Activated CD8-positive, alpha-beta T cell treated with anti-CD3 and anti-CD28 coated beads for 36 hours (primary cell): ENCODE results near the gene SNRK. TPM values are rescaled to one million over a fixed set of nuclear protein-coding genes. Genes with fewer than 3 reads are reported as not detected.

Experiments
- ATAC-seq: fragments of 200-7000 bp; cut with Tn5 transposase; one replicate; pipeline ENCODE4 v1.10.0; 2021; ENCODE audit warnings: mild to moderate bottlenecking, moderate library complexity
- CTCF ChIA-PET: fragments of 350-600 bp; sonication (Branson Sonifier 250); formaldehyde crosslinking; loops from one replicate; lab custom pipeline; 2021; ENCODE audit warnings: antibody characterized with exemption; lab: Charles Lee
- POLR2A ChIA-PET: fragments of 350-600 bp; sonication (Branson Sonifier 250); formaldehyde crosslinking; loops from one replicate; lab custom pipeline; 2021; ENCODE audit warnings: antibody characterized with exemption; lab: Charles Lee
- DNase-seq: peaks from one replicate; pipeline ENCODE4 v3.0.0-alpha.2; 2020
- H3K27ac Mint-ChIP-seq: one replicate; pipeline ENCODE4 v1.8.0; 2021; ENCODE audit warnings: mild to moderate bottlenecking, mixed read lengths
- H3K27me3 Mint-ChIP-seq: one replicate; pipeline ENCODE4 v1.8.0; 2021; ENCODE audit warnings: mixed read lengths
- H3K36me3 Mint-ChIP-seq: one replicate; pipeline ENCODE4 v1.8.0; 2021; ENCODE audit warnings: low read depth, mixed read lengths
- H3K4me1 Mint-ChIP-seq: one replicate; pipeline ENCODE4 v1.8.0; 2021; ENCODE audit warnings: low read depth, mixed read lengths
- H3K4me3 Mint-ChIP-seq: one replicate; pipeline ENCODE4 v1.8.0; 2021; ENCODE audit warnings: mild to moderate bottlenecking, moderate library complexity, mixed read lengths
- H3K9me3 Mint-ChIP-seq: one replicate; pipeline ENCODE4 v1.8.0; 2021; ENCODE audit warnings: mixed read lengths
- intact Hi-C: fragments of 100-400 bp; cut with micrococcal nuclease; formaldehyde crosslinking; loops from one replicate; pipeline ENCODE4 v1.10.0; 2022
- total RNA-seq, 2 experiments: library from RNA; stranded (reverse); gene quantifications; one replicate each; pipeline ENCODE4 v1.2.3, GENCODE V29; 2021
- TF ChIP-seq, protein P1 (sequence below): fragments of 200-600 bp; IDR thresholded peaks from one replicate; pipeline ENCODE4 v1.8.0; 2022; ENCODE audit warnings: antibody characterized with exemption, mild to moderate bottlenecking

Gene SNRK
- total RNA-seq, 2 experiments from 2014 or later = 28.9 to 29.2 TPM

DNA sequence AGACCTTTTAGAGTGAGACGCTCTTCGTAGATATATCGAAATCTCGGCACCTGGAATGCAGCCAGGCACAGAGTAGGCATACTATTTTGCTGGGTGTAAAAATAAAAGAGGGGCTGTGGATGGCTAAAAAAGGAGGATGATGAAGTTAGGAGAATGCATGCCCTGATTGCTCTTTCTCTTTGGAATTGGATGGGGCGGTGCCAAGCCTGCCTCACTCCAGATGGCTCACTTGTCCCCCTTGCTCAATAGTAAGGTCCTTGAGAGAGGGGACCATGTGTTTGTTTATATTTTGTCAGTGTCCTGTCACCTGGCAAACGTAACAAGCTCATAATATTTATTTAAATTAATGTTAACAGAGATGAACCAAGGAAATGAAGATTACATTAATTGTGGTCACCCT is 33.0 kb downstream of the SNRK start:
- POLR2A ChIA-PET = interaction anchor here (1.5 kb wide), 1 partner anchor 22 kb away, joined by 4 read pairs; no protein-coding TSS in a partner anchor

DNA sequence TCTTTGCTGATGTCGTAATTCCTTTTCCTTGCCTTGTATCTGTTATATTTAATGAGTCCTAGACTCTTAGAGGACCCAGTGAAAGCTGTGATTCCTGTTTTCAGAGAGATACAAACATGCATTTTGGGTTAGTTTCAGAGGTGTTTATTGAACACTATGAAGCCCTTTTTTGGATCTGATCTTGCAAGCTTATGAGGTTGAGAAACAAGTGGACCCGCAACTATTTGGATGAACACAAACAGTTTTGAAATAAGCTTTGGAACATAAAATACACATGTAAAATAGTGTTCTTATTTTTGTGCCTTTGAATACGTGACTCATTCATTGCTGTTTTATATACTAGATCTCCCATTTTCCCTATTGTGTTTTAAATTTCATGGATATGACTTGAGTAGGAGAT is 33.5 kb downstream of the SNRK start:
- H3K9me3 Mint-ChIP-seq = no peaks in the 10 kb centered on the region
- ChIA-PET CTCF (interaction anchor here (2.4 kb wide), 1 partner anchor 23 kb away, joined by 10 read pairs; no protein-coding TSS in a partner anchor), POLR2A (interaction anchor here (1.5 kb wide), 1 partner anchor 23 kb away, joined by 4 read pairs; no protein-coding TSS in a partner anchor)
- H3K4me1 Mint-ChIP-seq = peaks cover 92% of the 10 kb centered on the region
- peaks cover 36% of the 10 kb centered on the region for H3K36me3 Mint-ChIP-seq
- TF ChIP-seq, protein P1, sequence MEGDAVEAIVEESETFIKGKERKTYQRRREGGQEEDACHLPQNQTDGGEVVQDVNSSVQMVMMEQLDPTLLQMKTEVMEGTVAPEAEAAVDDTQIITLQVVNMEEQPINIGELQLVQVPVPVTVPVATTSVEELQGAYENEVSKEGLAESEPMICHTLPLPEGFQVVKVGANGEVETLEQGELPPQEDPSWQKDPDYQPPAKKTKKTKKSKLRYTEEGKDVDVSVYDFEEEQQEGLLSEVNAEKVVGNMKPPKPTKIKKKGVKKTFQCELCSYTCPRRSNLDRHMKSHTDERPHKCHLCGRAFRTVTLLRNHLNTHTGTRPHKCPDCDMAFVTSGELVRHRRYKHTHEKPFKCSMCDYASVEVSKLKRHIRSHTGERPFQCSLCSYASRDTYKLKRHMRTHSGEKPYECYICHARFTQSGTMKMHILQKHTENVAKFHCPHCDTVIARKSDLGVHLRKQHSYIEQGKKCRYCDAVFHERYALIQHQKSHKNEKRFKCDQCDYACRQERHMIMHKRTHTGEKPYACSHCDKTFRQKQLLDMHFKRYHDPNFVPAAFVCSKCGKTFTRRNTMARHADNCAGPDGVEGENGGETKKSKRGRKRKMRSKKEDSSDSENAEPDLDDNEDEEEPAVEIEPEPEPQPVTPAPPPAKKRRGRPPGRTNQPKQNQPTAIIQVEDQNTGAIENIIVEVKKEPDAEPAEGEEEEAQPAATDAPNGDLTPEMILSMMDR = no peak
- H3K27ac Mint-ChIP-seq = peak overlapping the region; percentile 58
- no peak for ATAC-seq
- DNase-seq = no peak
- no peaks in the 10 kb centered on the region for H3K27me3 Mint-ChIP-seq
- H3K4me3 Mint-ChIP-seq = no peak overlapping the region
- intact Hi-C loops = no loop called here

More for the DNA sequence above, 33.0 kb downstream of the SNRK start:
- H3K36me3 Mint-ChIP-seq = peaks cover 36% of the 10 kb centered on the region
- H3K27me3 Mint-ChIP-seq = no peaks in the 10 kb centered on the region
- intact Hi-C loops = no loop called here
- TF ChIP-seq, protein P1 = no peak
- H3K27ac Mint-ChIP-seq = peak overlapping the region; percentile 58
- CTCF ChIA-PET = interaction anchor here (0.7 kb wide), 1 partner anchor 8 kb away, joined by 3 read pairs; no protein-coding TSS in a partner anchor
- H3K4me1 Mint-ChIP-seq = peaks cover 90% of the 10 kb centered on the region
- no peak for ATAC-seq
- no peak overlapping the region for H3K4me3 Mint-ChIP-seq
- H3K9me3 Mint-ChIP-seq = no peaks in the 10 kb centered on the region
- no peak for DNase-seq

DNA sequence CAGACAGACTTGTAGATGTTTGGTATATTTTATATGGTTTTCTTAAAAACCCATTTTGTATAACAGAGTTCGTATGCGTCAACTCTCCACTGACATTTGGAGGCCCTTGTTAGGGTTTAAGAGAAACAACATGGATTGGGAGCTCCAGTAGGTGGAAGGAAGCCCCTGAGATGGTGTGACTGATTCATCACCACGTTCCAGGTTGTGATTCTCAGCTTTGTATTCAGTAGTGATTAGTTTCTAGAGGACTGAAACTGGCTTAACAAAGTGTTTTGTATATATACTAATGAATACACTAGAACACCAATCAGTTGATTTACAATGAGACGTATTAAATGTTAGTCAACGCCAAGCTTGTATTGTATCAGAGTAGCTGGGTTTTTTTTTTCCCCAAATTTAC is 33.9 kb downstream of the SNRK start:
- Mint-ChIP-seq H3K9me3 (no peaks in the 10 kb centered on the region), H3K27ac (peak overlapping the region; percentile 58), H3K4me1 (peaks cover 90% of the 10 kb centered on the region), H3K4me3 (no peak overlapping the region), H3K36me3 (peaks cover 37% of the 10 kb centered on the region), H3K27me3 (no peaks in the 10 kb centered on the region)
- POLR2A ChIA-PET = interaction anchor here (1.0 to 1.5 kb wide), 2 partner anchors 17 to 23 kb away, joined by 3 to 4 read pairs; no protein-coding TSS in a partner anchor
- CTCF ChIA-PET = interaction anchor here (0.6 to 2.4 kb wide), 3 partner anchors 13 to 50 kb away, joined by 3 to 10 read pairs (median 4); no protein-coding TSS in a partner anchor
- DNase-seq (no peak), ATAC-seq (peak; percentile 65)
- intact Hi-C loops = no loop called here
- TF ChIP-seq, protein P1 = no peak

DNA sequence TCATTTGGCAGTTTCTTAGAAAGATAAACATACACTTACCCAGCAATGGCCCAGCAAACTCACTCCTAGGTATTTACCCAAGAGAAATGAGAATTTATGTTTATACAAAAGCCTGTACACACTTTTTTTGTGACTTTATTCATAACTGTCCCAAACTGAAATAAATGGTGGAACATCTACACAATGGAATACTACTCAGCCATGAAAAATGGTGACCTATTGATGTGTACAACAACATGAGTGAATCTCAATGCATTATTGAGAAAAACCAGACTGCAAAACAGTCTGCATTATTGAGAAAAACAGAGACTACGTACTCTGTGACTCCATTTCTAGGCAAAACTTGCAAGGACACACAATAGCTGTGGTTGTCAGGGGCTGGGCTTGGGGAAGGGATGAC is 37.2 kb downstream of the SNRK start:
- ChIA-PET POLR2A (interaction anchor here (1.3 to 2.2 kb wide), 3 partner anchors 17 to 32 kb away, joined by 3 to 8 read pairs (median 4); no protein-coding TSS in a partner anchor), CTCF (no interaction called here)
- no peak for ATAC-seq
- H3K27me3 Mint-ChIP-seq = no peaks in the 10 kb centered on the region
- H3K36me3 Mint-ChIP-seq = peaks cover 37% of the 10 kb centered on the region
- no peak overlapping the region for H3K4me3 Mint-ChIP-seq
- TF ChIP-seq, protein P1 = no peak
- DNase-seq = no peak
- H3K27ac Mint-ChIP-seq = peak overlapping the region; percentile 68
- H3K4me1 Mint-ChIP-seq = peaks cover 91% of the 10 kb centered on the region
- intact Hi-C loops = no loop called here
- no peaks in the 10 kb centered on the region for H3K9me3 Mint-ChIP-seq

DNA sequence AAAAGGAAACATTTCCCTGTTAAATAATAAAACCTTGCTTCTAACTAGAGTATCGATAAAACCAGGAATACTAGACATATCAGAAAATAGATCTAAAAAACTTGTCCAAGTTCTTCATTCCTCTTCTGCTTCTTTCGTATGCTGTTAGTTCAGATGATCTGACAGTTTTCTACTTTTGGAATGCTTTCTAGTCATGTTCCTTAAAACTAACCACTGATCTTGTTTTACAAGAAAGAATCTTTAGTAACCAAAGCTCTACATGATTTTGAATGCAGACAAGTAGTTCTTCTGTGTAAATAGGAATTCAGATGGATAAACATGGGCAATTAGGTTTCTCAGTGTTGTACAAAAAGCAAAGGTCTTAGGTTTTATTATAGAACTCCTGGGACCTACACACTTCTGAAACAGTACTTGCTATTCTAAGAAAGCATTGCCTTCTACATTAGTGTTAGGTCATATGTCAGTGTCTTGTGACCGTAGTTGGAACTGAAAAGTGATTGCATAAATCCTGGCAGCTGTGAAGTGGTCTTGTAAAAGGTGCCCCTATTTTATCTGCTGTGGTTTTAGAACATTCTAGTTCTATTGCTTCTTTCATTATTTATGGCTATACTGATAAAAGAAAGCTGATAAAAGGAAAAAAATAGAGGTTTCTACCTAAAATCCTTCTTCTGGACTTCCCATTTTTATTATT is 40.7 kb downstream of the SNRK start:
- peak overlapping the region; percentile 91 for H3K27ac Mint-ChIP-seq
- POLR2A ChIA-PET = interaction anchor here (0.6 kb wide), 1 partner anchor 110 kb away, joined by 3 read pairs; no protein-coding TSS in a partner anchor
- peaks cover 33% of the 10 kb centered on the region for H3K36me3 Mint-ChIP-seq
- TF ChIP-seq, protein P1 = no peak
- DNase-seq = no peak
- H3K9me3 Mint-ChIP-seq = no peaks in the 10 kb centered on the region
- no peaks in the 10 kb centered on the region for H3K27me3 Mint-ChIP-seq
- intact Hi-C loops = no loop called here
- CTCF ChIA-PET = interaction anchor here (0.9 to 1.3 kb wide), 3 partner anchors 8 to 23 kb away, joined by 3 read pairs; no protein-coding TSS in a partner anchor
- H3K4me3 Mint-ChIP-seq = peak overlapping the region; percentile 15
- peaks cover 88% of the 10 kb centered on the region for H3K4me1 Mint-ChIP-seq
- peak; percentile 73 for ATAC-seq
